Measurements from ENCODE around the gene CMA1.

Gene CMA1

DNA sequence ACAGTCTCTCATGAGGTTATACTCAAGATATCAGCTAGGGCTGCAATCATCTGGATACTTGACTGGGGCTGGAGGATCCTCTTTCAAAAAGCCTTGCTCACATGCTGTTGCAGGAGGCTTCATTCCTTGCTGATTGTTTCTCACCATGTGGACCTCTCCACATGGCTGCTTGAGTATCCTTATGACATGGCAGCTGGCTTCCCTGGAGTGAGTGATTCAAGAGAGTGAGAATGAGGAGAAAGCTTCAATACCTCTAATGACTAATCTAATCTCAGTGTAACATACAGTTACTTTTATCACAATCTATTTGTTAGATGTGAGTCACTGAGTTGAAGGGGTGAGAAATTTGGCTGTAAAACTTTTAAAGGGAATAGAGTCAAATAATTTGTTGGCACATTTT is 51.1 kb downstream of the CMA1 start:
- no peaks in the 10 kb centered on the region for H3K27me3 Mint-ChIP-seq
- no peak for DNase-seq
- peaks cover 22% of the 10 kb centered on the region for H3K36me3 Mint-ChIP-seq
- H3K27ac Mint-ChIP-seq = no peak overlapping the region
- peaks cover 18% of the 10 kb centered on the region for H3K9me3 Mint-ChIP-seq
- CTCF ChIA-PET = interaction anchor here (0.5 to 1.7 kb wide), 2 partner anchors 26 to 125 kb away, joined by 3 to 6 read pairs; no protein-coding TSS in a partner anchor
- H3K4me3 Mint-ChIP-seq = no peak overlapping the region
- peaks cover 11% of the 10 kb centered on the region for H3K4me1 Mint-ChIP-seq

Data from activated naive CD4-positive, alpha-beta T cell treated with anti-CD3 and anti-CD28 coated beads, Interleukin-2, amount 10 ng/mL, durations not matched to agents 7 days and 5 days (primary cell).